ENCODE results near the gene MICALL1. TPM values are rescaled to one million over a fixed set of nuclear protein-coding genes. Genes with fewer than 3 reads are reported as not detected.

Gene MICALL1
- total and polyA plus RNA-seq, 9 of the 15 experiments (the other 6 are each of a cell fraction or from before 2014, with no cell fraction given): 0.32 to 21.5 (median 6.1) TPM

DNA sequence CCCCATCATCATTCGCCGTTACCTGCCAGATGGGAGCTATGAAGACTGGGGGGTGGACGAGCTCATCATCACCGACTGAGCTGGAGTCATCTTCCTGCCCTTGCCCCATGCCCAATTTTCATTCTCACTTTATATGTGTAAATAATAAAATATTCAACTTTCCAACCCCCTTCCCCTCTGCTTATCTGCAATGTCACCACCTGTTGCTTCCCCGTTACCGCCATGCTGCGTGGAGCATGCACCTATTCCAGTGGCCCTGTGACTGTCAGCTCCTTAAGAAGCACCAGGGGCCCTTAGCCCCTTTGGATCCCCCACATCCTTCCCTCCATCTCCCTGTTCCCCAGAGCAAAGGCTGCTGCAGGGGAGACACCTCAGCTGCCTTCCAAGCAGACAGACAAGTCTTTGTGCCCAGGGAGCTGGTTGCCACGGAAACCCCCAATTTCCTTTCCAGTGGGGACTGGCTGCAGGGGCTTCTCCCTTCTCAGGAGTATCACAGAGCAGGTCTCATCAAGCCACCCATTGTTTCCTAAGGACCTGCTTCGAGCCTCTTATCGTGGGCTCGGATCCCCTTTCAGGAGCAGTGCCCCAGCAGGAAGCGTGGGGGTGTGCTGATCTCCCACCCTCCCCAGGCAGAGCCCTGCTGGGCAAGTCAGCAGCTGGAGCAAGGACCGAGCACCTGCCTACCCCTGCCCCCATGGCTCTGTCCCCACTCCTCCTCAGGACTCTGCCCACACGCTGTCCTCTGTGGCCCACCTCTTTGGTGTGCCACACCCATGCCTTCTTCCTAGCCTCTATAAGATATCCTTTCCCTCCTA lies 61.7 kb downstream of the MICALL1 start:
- 91% methylated on average over 9 of the region's 14 CpGs for WGBS (ENCODE audit: insufficient coverage, low coverage, missing lambda C conversion rate)
- Histone ChIP-seq H3K4me3 (no peak overlapping the region), H3K27ac (ENCODE audit: extremely low read depth, low read depth, low read length) (no peak overlapping the region), H3K27me3 (ENCODE audit: control insufficient read depth in 2 of 2, insufficient read depth in 2 of 2, low read length in 2 of 2) (no peaks in the 10 kb centered on the region), H3K4me2 (ENCODE audit: insufficient read depth, low read length) (no peak overlapping the region), H3K9ac (ENCODE audit: insufficient read depth in 1 of 2, low read depth in 2 of 2, low read length in 2 of 2) (no peak overlapping the region), H3K9me1 (ENCODE audit: control insufficient read depth, insufficient read depth, low read length) (no peaks in the 10 kb centered on the region), H2AFZ (ENCODE audit: low read depth, low read length) (no peak overlapping the region), H3K36me3 (ENCODE audit: control insufficient read depth, insufficient read depth, low read length) (peaks cover 49% of the 10 kb centered on the region), H4K20me1 (replicated peaks; ENCODE audit: control insufficient read depth, insufficient read depth, low read length) (no peaks in the 10 kb centered on the region), H3K9me3 (replicated peaks; ENCODE audit: control insufficient read depth, insufficient read depth, low read depth, low read length) (no peaks in the 10 kb centered on the region), H3K79me2 (ENCODE audit: control insufficient read depth, insufficient read depth, low read length) (peaks cover 7% of the 10 kb centered on the region; the same call in 2 of the 3 replicates), H3K4me1 (replicated peaks in 1 of 2; ENCODE audit: control insufficient read depth in 2 of 2, insufficient read depth in 2 of 2, low read length in 2 of 2) (peaks cover 0 to 3% of the 10 kb centered on the region in 2 experiments; a peak in 1 of 5 replicates)
- intact Hi-C loops (cut with micrococcal nuclease): no loop called here
- no peak for DNase-seq (ENCODE audit: extremely low read depth in 1 of 4, low spot score in 3 of 4)
- no peak for ATAC-seq
- TF ChIP-seq RFX1 (IDR thresholded peaks at IDR 0.05): peak; percentile 33; the same call in 1 of the 2 replicates
- TF ChIP-seq ZNF232 (CRISPR knock-in tag; IDR thresholded peaks at IDR 0.05): no peak
- TF ChIP-seq ZNF384 (IDR thresholded peaks at IDR 0.05; ENCODE audit: low read depth, low read length): no peak
- 0 out of 2 replicates have a peak, but pooled peaks have one; percentile 7 for TF ChIP-seq SUPT5H (IDR thresholded peaks at IDR 0.05)
- TF ChIP-seq, protein P1, sequence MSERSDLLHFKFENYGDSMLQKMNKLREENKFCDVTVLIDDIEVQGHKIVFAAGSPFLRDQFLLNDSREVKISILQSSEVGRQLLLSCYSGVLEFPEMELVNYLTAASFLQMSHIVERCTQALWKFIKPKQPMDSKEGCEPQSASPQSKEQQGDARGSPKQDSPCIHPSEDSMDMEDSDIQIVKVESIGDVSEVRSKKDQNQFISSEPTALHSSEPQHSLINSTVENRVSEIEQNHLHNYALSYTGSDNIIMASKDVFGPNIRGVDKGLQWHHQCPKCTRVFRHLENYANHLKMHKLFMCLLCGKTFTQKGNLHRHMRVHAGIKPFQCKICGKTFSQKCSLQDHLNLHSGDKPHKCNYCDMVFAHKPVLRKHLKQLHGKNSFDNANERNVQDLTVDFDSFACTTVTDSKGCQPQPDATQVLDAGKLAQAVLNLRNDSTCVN (CRISPR knock-in tag; IDR thresholded peaks at IDR 0.05): no peak
- TF ChIP-seq ILF3 (IDR thresholded peaks at IDR 0.05; ENCODE audit: borderline replicate concordance): no peak
- TF ChIP-seq, protein P2, sequence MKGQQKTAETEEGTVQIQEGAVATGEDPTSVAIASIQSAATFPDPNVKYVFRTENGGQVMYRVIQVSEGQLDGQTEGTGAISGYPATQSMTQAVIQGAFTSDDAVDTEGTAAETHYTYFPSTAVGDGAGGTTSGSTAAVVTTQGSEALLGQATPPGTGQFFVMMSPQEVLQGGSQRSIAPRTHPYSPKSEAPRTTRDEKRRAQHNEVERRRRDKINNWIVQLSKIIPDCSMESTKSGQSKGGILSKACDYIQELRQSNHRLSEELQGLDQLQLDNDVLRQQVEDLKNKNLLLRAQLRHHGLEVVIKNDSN (CRISPR knock-in tag; IDR thresholded peaks at IDR 0.05): no peak
- no peak for TF ChIP-seq PHB2 (IDR thresholded peaks at IDR 0.05; ENCODE audit: low read depth)
- in situ Hi-C loops (cut with MboI): no loop called here
- CTCF ChIA-PET (ENCODE audit: low intra/inter-chr PET ratio): no interaction called here
- FAIRE-seq: no peak
- POLR2A ChIA-PET: no interaction called here
- BruUV-seq (replicated peaks): no TSS peak

Measured in K562 (cell line).